Hepatocyte (in vitro differentiated cells): Measurements from ENCODE around the gene FSIP1. TPM values are rescaled to one million over a fixed set of nuclear protein-coding genes. Genes with fewer than 3 reads are reported as not detected.

ENCODE experiments used
- DNase-seq: peaks from one replicate; pipeline ENCODE4 v3.0.0-alpha.2; 2016; ENCODE audit warnings: low spot score
- H2AFZ ChIP-seq: fragments of 200-600 bp; sonication (generic); 2 replicates; pipeline ENCODE4 v1.6.0; 2016; ENCODE audit warnings: antibody characterized with exemption, mild to moderate bottlenecking
- H3K27ac ChIP-seq: fragments of 200-600 bp; sonication (generic); 2 replicates; pipeline ENCODE4 v1.5.1; 2016; ENCODE audit warnings: mild to moderate bottlenecking
- H3K27me3 ChIP-seq: fragments of 200-600 bp; sonication (generic); 2 replicates; pipeline ENCODE4 v1.6.1; 2016
- H3K36me3 ChIP-seq: fragments of 200-600 bp; sonication (generic); replicated peaks from 2 replicates; pipeline ENCODE4 v1.5.1; 2016; ENCODE audit warnings: low read depth; ENCODE audit not compliant: insufficient read depth
- H3K4me1 ChIP-seq: fragments of 200-600 bp; sonication (generic); 2 replicates; pipeline ENCODE4 v1.5.1; 2016; ENCODE audit warnings: mild to moderate bottlenecking, moderate library complexity; ENCODE audit not compliant: insufficient read depth
- H3K4me2 ChIP-seq: fragments of 200-600 bp; sonication (generic); 2 replicates; pipeline ENCODE4 v1.6.0; 2016
- H3K4me3 ChIP-seq: fragments of 200-600 bp; sonication (generic); 2 replicates; pipeline ENCODE4 v1.5.1; 2016; ENCODE audit warnings: mild to moderate bottlenecking
- H3K79me2 ChIP-seq: fragments of 200-600 bp; sonication (generic); 2 replicates; pipeline ENCODE4 v1.6.0; 2017; ENCODE audit warnings: mild to moderate bottlenecking
- H3K9me2 ChIP-seq: fragments of 200-600 bp; sonication (generic); replicated peaks from 2 replicates; pipeline ENCODE4 v1.6.0; 2017; ENCODE audit warnings: mild to moderate bottlenecking; ENCODE audit not compliant: insufficient read depth
- H3K9me3 ChIP-seq: fragments of 200-600 bp; sonication (generic); 2 replicates; pipeline ENCODE4 v1.5.1; 2016; ENCODE audit warnings: low read depth, mild to moderate bottlenecking
- H4K20me1 ChIP-seq: fragments of 200-600 bp; sonication (generic); 2 replicates; pipeline ENCODE4 v1.6.0; 2016; ENCODE audit warnings: mild to moderate bottlenecking; ENCODE audit not compliant: insufficient read depth, poor library complexity, severe bottlenecking
- CTCF ChIP-seq: fragments of 200-600 bp; sonication (generic); IDR thresholded peaks from 2 replicates; pipeline ENCODE4 v1.5.1; 2016; ENCODE audit warnings: antibody characterized with exemption, mild to moderate bottlenecking; ENCODE audit not compliant: poor library complexity
- EZH2 ChIP-seq: fragments of 200-600 bp; sonication (generic); IDR thresholded peaks from 2 replicates; pipeline ENCODE4 v1.6.1; 2016; ENCODE audit warnings: antibody characterized with exemption, mild to moderate bottlenecking, borderline replicate concordance
- EZH2phosphoT487 ChIP-seq: fragments of 200-600 bp; sonication (generic); IDR thresholded peaks from one replicate; pipeline ENCODE4 v1.6.1; 2018; ENCODE audit warnings: antibody characterized with exemption, mild to moderate bottlenecking, low read depth, moderate library complexity; ENCODE audit not compliant: unreplicated experiment, severe bottlenecking
- WGBS: methylation state at CpG from one replicate; pipeline ENCODE4 v1.1.6; 2016; ENCODE audit warnings: low lambda C conversion rate; ENCODE audit errors: missing lambda C conversion rate; 5-methylcytosine and 5-hydroxymethylcytosine counted together
- polyA plus RNA-seq: library from polyadenylated mRNA; unstranded; fragments of >200 nt; fragmentation: Nextera tagmentation; extraction: Ambion mirVana; gene quantifications from 2 replicates; pipeline ENCODE4 v1.2.1, GENCODE V29; 2016
- total RNA-seq: library from RNA; depleted of rRNA; stranded (reverse); fragments of >200 nt; gene quantifications from 2 replicates; pipeline ENCODE4 v1.2.3, GENCODE V29; 2014

FSIP1 gene
- total and polyA plus RNA-seq, 2 experiments from 2014 or later = 0.60 to 0.79 TPM

GRCh38 chr15:39741258-39741657 lies 41.4 kb downstream of the FSIP1 start:
- Histone ChIP-seq H3K9me2 (no peaks in the 10 kb centered on the region), H3K4me3 (no peak overlapping the region), H3K27me3 (no peaks in the 10 kb centered on the region), H3K79me2 (no peaks in the 10 kb centered on the region), H3K36me3 (no peaks in the 10 kb centered on the region), H2AFZ (no peak overlapping the region), H3K9me3 (no peaks in the 10 kb centered on the region), H3K4me2 (no peak overlapping the region), H3K4me1 (no peaks in the 10 kb centered on the region), H3K27ac (no peak overlapping the region), H4K20me1 (no peaks in the 10 kb centered on the region)
- TF ChIP-seq EZH2phosphoT487 = no peak
- TF ChIP-seq EZH2 = no peak
- TF ChIP-seq CTCF = no peak
- no peak for DNase-seq

GRCh38 chr15:39738998-39739397 lies 43.6 kb downstream of the FSIP1 start:
- WGBS = 98% methylated on average over 3 of the region's 3 CpGs
- no peak overlapping the region for H3K4me2 ChIP-seq

DNA sequence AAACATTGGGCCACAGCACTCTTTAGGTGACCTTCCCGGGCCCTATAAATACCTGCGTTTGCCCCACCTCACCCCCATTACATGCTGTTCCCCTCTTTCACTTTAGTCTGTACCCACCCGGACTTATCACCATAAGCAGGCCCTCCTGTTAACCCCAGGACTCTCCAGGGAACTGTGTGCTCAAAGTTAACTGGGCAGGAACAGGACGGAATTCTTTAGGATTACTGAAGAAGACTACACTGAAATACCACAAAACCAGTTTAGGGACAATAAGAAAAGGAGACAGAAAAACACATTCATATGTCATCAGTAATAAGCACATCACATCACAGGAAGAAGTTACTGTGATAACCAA lies 45.5 kb downstream of the FSIP1 start:
- H3K4me1 ChIP-seq = no peaks in the 10 kb centered on the region
- H3K27me3 ChIP-seq = no peaks in the 10 kb centered on the region
- no peak overlapping the region for H3K4me3 ChIP-seq
- no peaks in the 10 kb centered on the region for H3K79me2 ChIP-seq
- H4K20me1 ChIP-seq = no peaks in the 10 kb centered on the region
- no peak for TF ChIP-seq EZH2phosphoT487
- TF ChIP-seq CTCF = no peak
- H3K9me3 ChIP-seq = no peaks in the 10 kb centered on the region
- no peak overlapping the region for H3K27ac ChIP-seq
- no peak overlapping the region for H2AFZ ChIP-seq
- no peak for DNase-seq
- H3K9me2 ChIP-seq = no peaks in the 10 kb centered on the region
- WGBS = 42% methylated on average over 4 of the region's 4 CpGs
- no peak overlapping the region for H3K4me2 ChIP-seq
- H3K36me3 ChIP-seq = no peaks in the 10 kb centered on the region

More at GRCh38 chr15:39738998-39739397, 43.6 kb downstream of the FSIP1 start:
- H4K20me1 ChIP-seq = no peaks in the 10 kb centered on the region
- H3K27me3 ChIP-seq = no peaks in the 10 kb centered on the region
- no peaks in the 10 kb centered on the region for H3K9me2 ChIP-seq
- no peaks in the 10 kb centered on the region for H3K36me3 ChIP-seq
- TF ChIP-seq EZH2 (no peak), EZH2phosphoT487 (no peak), CTCF (no peak)
- no peaks in the 10 kb centered on the region for H3K9me3 ChIP-seq
- no peak overlapping the region for H2AFZ ChIP-seq
- DNase-seq = no peak
- no peak overlapping the region for H3K27ac ChIP-seq
- H3K4me3 ChIP-seq = no peak overlapping the region
- H3K4me1 ChIP-seq = no peaks in the 10 kb centered on the region
- no peaks in the 10 kb centered on the region for H3K79me2 ChIP-seq

DNA sequence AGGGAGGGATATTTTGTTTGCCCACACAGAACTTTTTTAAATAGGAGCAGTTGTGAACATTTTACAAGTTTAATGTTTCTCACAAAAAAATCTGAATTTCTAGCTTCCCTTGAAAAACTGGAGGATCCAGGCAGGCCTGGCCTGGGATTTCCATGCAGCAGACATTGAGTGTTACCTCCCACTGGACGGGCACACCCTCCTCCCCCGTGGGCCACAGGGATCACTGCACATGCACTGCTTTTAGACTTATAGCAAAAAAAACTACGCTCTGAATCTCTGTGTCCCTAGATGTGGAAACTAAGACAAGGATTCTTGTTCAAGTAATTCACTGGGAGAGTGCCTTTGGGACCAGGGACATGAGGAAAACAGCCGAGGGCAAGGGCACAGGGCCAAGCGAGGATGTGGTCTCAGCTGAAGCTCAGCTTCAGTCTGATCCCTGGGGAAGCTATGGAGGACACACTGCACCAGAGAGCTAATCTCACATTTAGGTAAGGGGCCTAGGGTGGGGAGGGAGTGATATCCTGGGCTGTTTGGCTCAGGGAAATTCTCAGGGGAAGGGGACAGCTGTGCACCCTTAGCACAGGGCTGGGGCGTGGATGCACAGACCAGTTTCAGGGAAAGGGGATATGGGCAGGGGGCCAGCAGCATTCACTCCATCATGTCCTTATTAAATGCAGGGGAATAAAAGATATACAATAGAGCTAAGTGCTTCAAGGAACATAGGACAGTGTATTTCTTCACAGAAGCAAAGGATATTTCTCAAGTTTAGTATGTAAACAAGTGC lies 46.0 kb downstream of the FSIP1 start:
- Histone ChIP-seq H2AFZ (no peak overlapping the region), H4K20me1 (no peaks in the 10 kb centered on the region), H3K27me3 (no peaks in the 10 kb centered on the region), H3K79me2 (no peaks in the 10 kb centered on the region), H3K9me3 (no peaks in the 10 kb centered on the region), H3K9me2 (no peaks in the 10 kb centered on the region), H3K4me3 (no peak overlapping the region), H3K4me2 (no peak overlapping the region), H3K36me3 (no peaks in the 10 kb centered on the region), H3K27ac (peak overlapping the region; percentile 41), H3K4me1 (no peaks in the 10 kb centered on the region)
- WGBS = 73% methylated on average over 6 of the region's 6 CpGs
- TF ChIP-seq CTCF (no peak), EZH2 (no peak), EZH2phosphoT487 (no peak)
- no peak for DNase-seq
